ENCODE measurements around the gene EXPH5.

- no peak for TF ChIP-seq POLR2AphosphoS5 (IDR thresholded peaks at IDR 0.05; ENCODE audit: low read depth)
- TF ChIP-seq CTCF (IDR thresholded peaks at IDR 0.05; ENCODE audit: insufficient read depth, low read length), result no peak
Measured at GRCh38 chr11:108538022-108538424, 55.5 kb downstream of the EXPH5 start.

Data from HL-60 (cell line).